Lower leg skin (tissue), 4 donors: ENCODE results near the gene PDZRN3. TPM values are rescaled to one million over a fixed set of nuclear protein-coding genes. Genes with fewer than 3 reads are reported as not detected.

ENCODE experiments used
- DNase-seq, 2 donors: peaks; one replicate each; pipeline ENCODE4 v3.0.0-alpha.2; 2019; ENCODE audit warnings: low spot score in 2 of 2
- H3K4me3 ChIP-seq: fragments of 200-600 bp; sonication (generic); 2 replicates; pipeline ENCODE4 v1.5.1; 2017; ENCODE audit warnings: mild to moderate bottlenecking, low read depth; ENCODE audit not compliant: poor library complexity, severe bottlenecking
- CTCF ChIP-seq, 3 donors: fragments of 450-650 bp; IDR thresholded peaks; one replicate each; pipeline ENCODE4 v1.5.1; 2016; ENCODE audit warnings: antibody characterized with exemption in 3 of 3, mild to moderate bottlenecking in 3 of 3, moderate library complexity in 2 of 3
- POLR2A ChIP-seq, 2 donors: fragments of 450-650 bp; IDR thresholded peaks; one replicate each; pipeline ENCODE4 v1.6.1; 2016 to 2017; ENCODE audit warnings: antibody characterized with exemption in 2 of 2, mild to moderate bottlenecking in 1 of 2, moderate library complexity in 1 of 2
- WGBS, 2 donors: methylation state at CpG; one replicate each; pipeline ENCODE4 v1.1.5; 2018; 5-methylcytosine and 5-hydroxymethylcytosine counted together
- intact Hi-C: fragments of 100-400 bp; cut with DNase I; formaldehyde crosslinking; loops from one replicate; pipeline ENCODE4 v1.15.0; 2023; ENCODE audit warnings: low total_unique reads
- total RNA-seq, 4 donors: library from RNA; depleted of rRNA; stranded (reverse); fragments of >200 nt; gene quantifications; one replicate each; pipeline ENCODE4 v1.1.0, GENCODE V29; 2016

The PDZRN3 gene
- total RNA-seq, 4 donors from 2014 or later: 9.7 to 29.9 (median 13.4) TPM

- H3K4me3 ChIP-seq: no peak overlapping the region
- WGBS, 2 donors: 59 to 64% methylated on average over 4 of the region's 4 CpGs
- intact Hi-C loops: no loop called here
- TF ChIP-seq POLR2A (IDR thresholded peaks at IDR 0.05): no peak
- TF ChIP-seq CTCF (IDR thresholded peaks at IDR 0.05): no peak
- no peak for DNase-seq
Observed at GRCh38 chr3:73552700-73553099, 72.0 kb downstream of the PDZRN3 start.

- intact Hi-C loops: no loop called here
- TF ChIP-seq POLR2A (IDR thresholded peaks at IDR 0.05) (no peak), CTCF (IDR thresholded peaks at IDR 0.05) (no peak)
- no peak for DNase-seq
- no peak overlapping the region for H3K4me3 ChIP-seq
- WGBS, 2 donors: 79 to 81% methylated on average over 7 of the region's 7 CpGs
Observed at GRCh38 chr3:73550032-73550431, 74.7 kb downstream of the PDZRN3 start.

- no peak overlapping the region for H3K4me3 ChIP-seq
- whole genome bisulfite sequencing, 2 donors: 82 to 90% methylated on average over 9 of the region's 9 CpGs
- intact Hi-C loops: no loop called here
- no peak for TF ChIP-seq CTCF (IDR thresholded peaks at IDR 0.05)
- TF ChIP-seq POLR2A (IDR thresholded peaks at IDR 0.05): no peak
- no peak for DNase-seq
Observed at GRCh38 chr3:73549051-73549600, 75.6 kb downstream of the PDZRN3 start.

GRCh38 chr3:73548436-73548835 lies 76.3 kb downstream of the PDZRN3 start:
- no peak for DNase-seq
- H3K4me3 ChIP-seq: no peak overlapping the region
- no peak for TF ChIP-seq POLR2A (IDR thresholded peaks at IDR 0.05)
- no peak for TF ChIP-seq CTCF (IDR thresholded peaks at IDR 0.05)
- intact Hi-C loops: no loop called here
- 71% methylated on average over 3 of the region's 3 CpGs for WGBS, 2 donors

GRCh38 chr3:73547427-73548248 lies 77.1 kb downstream of the PDZRN3 start:
- intact Hi-C loops: no loop called here
- WGBS, 2 donors: 57 to 67% methylated on average over 11 of the region's 11 CpGs
- TF ChIP-seq POLR2A (IDR thresholded peaks at IDR 0.05) (no peak), CTCF (IDR thresholded peaks at IDR 0.05) (no peak)
- no peak for DNase-seq
- no peak overlapping the region for H3K4me3 ChIP-seq
